Central memory CD4-positive, alpha-beta T cell (primary cell): ENCODE data around the gene RAI14.

Source experiments
- DNase-seq: peaks from one replicate; pipeline ENCODE4 v3.0.0; 2022
- total RNA-seq, 3 experiments: gene quantifications; one replicate each; lab custom pipeline; 2026; lab: John Stamatoyannopoulos, UW

The RAI14 gene
- 1.3 to 6.0 (median 2.7) reads per million in 3 experiments for total RNA-seq

DNA sequence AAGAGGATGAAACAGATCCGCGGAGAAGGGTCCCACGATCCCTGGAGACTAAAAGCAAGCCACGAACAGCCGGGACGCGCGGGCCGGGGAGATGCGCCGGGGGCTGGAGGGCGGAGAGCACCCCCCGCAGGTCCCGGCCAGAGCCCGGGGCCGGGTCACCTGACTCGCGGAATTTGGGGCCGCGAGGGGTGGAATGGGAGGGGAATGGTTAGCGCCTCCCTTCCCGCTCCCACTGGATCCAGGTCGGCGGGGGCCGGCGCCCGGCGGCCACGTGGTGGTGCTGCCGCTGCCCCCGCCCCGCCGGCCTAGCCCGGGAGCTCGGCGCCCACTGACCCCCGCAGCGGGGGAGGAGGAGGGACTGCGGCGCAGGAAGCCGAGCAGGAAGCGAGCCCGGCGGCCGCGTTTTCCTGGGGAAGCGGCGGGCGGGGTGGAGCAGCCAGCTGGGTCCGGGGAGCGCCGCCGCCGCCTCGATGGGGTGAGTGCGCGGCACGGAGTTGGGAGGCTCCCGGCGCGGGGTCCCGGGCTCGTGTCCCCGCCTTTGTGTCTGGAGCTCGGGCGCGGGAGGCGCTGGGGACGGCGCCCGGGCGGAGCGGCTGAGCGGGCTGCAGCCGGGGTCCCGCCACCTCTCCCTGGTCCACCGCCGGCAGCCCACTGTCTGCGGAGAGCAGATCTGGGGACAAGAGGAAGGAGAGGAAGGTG lies at the start of gene RAI14:
RAI14 (plus strand) TSS at position 328 of the 699 bp plus-strand sequence. CDS start 30,592 bp downstream, outside the sequence.
- peak; percentile 13 for DNase-seq

DNA sequence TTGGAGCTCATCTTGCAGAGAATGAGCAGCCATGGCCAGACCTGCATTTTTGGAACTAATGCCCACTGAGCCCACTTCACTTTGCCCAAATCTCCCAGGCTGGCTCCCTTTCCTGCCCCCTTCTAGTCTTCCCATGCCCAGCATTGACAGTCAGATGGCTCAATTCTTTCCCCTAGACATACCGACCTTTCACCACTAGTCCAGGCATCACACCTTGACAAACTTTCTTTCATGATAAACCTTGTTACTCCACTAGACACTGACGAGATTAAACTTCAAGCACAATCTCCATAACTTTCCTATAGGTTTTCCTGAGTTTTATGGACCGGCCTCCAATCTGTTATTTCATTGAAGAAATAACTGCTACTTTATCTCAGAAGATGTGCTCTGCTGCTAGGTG lies 47.8 kb upstream of the RAI14 start:
- DNase-seq = no peak

DNA sequence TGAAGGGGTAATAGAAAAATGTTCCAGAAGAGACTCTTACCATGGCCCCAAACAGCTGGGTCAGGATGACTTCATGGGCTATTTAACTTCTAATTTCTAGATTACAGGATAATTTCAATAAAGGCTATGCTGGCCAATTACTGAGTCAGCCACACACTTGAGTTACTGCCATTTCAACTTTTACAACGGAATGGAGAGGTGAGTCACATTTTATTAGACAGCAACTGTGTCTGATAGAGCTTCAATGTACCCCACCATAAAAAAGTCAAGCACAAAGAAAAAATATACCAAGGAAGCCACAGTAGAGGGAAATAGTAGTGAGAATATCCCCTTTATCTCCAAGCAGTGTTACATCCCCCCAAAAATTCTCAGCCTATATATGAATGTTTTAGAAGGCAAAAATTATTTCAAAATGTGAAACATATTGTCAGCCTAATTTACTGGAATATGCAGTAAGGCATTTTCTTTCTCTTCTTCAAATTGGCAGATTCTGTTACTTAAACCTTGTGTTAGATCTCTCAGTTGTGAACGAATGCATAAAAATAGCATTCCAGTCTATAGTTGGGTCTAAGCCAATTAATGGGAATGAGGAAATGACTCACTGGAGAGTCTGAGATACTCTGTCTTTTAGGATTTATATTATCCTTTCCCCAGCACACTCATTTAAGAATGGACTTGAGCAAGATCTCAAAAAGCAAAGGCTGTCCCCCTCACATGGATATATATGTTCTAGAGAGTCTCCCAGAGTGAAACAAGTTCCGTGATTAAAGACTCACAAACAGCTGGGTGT lies 47.1 kb upstream of the RAI14 start:
- DNase-seq = no peak

DNA sequence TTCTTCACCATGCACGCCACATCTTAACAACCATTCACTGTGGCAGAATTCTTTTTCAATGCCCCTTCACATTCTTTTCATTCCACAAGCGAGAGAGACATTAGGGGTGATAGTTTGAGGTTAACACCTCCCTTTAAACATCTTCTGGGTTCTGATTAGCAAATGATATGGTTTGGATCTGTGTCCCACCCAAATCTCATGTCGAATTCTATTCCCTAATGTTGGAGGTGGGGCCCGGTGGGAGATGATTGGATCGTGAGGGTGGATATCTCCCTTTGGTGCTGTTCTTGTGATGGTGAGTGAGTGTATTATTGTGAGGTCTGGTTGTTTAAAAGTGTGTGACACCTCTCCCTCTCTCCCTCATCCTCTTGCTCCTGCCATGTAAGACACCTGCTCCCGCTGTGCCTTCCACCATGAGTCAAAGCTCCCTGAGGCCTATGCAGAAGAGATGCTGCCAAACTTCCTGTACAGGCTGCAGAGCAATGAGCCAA lies 46.1 kb upstream of the RAI14 start:
- no peak for DNase-seq

DNA sequence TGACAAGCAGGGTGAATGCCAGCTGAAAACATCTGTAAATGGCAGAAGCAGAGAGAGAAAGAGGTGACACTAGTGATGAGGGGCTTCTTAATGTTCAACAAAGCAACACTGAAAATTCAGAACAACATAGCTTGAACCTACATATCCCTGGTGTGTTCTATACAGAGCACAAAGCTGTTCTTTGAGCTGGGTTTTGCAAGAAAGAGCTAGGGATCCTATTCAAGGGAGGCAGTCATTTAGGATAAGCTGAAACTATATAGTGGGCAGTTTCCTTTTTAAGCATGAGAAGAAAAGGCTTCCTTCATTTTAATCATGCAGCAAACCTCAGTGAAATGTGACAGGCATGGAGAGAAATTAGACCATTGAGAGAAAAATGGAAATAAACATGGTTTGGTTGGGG lies 45.6 kb upstream of the RAI14 start:
- DNase-seq = no peak

DNA sequence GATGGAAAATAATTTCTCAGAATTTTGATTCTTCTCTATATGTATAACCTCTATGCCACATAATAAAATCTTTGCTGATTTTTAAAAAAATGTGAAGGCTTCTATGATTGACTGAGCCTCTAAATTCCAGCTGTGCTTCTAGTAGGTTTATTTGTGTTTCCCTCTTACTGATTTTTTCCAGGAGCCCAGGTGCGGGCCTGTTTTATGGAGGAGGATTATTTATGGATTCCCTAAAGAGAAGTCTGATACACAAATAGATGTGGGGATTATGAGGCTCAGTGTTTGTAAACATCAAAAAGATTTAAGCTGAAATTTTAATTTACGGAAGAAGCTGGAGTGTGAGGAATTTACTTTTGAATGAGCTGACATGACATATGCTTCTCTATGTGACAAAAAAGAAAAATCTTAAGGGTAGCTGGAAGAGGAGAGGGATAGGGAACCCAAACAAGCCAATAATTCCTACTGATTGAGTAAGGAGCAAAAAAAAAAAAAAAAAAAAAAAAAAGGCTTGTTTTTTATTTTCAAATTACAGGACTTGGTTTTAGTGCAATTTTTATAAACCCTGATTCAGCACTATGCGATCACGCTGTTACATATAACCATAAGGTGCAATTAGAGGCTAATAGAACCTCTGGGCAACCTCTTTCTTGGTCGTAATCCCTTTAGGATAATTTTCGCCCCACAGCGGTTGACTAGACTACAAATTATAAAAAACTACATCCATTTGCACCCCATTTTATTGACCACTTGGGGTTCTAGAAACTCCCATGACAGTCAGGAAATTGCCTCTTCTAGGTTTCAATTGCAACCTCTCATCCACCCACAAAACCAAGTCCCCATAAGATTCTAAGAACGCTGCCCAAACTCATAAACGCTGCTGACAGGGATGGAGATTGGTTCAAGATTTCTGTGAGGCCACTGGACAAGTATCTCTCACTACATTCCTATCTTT lies 44.4 kb upstream of the RAI14 start:
- no peak for DNase-seq

- no peak for DNase-seq
Measured at GRCh38 chr5:34616651-34617050, 39.5 kb upstream of the RAI14 start.

- DNase-seq = no peak
Measured at GRCh38 chr5:34618371-34619065, 37.6 kb upstream of the RAI14 start.

DNA sequence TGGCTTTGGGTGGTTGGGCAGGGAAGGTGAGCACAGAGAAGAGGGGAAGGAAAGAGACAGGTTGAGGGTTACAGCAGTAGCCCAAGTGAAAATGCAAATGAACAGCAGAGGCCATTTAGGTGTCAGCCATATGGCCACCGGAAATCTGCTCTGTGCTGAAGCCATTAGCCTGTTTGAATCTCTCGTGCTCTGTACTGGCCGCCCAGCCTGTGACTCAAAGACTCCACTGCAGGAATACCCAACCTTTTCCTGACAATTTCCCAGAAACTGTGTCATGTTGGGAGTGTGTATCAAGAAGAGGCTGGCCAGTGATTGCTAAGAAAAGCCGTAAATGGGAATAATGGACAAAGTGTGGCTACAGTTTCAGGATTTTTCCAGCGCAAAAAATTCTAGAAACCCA lies 35.9 kb upstream of the RAI14 start:
- no peak for DNase-seq

DNA sequence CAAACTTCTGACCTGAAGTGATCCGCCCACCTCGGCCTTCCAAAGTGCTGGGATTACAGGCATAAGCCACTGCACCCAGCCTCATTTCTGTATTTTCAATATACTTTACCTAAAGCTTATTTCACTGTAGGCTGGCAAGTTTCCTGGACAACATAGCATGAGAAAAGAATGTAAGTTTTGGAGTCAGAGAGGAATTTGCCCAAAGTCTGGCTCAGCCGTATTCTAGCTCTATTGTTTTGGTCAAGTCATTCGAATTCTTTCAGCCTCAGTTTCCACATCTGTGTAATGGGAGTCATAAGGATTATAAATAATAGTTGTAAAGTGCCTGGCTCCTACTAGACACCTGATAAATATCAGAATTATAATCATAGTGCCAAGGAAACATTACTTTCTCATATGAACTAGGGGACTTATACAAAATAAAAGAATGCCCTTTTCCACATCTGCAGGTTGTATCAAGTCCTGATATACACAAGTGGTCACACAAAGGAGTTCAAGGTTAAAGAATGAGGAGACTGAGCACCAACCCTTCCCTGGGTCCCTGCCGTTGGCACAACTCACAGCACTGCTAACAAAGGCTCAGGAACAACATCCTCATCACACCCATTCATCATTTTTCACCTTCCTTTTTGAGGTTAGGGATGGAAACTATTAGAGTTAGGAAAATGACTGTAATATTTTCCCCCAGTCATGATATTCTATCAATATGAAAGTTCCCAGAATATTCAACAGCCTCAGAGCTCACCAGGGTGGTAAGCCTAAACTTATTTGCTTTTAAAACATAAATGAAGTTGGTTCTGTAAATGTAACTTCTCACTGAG lies 34.6 kb upstream of the RAI14 start:
- DNase-seq = no peak

- DNase-seq = no peak
Measured at GRCh38 chr5:34622098-34622400, 34.1 kb upstream of the RAI14 start.

DNA sequence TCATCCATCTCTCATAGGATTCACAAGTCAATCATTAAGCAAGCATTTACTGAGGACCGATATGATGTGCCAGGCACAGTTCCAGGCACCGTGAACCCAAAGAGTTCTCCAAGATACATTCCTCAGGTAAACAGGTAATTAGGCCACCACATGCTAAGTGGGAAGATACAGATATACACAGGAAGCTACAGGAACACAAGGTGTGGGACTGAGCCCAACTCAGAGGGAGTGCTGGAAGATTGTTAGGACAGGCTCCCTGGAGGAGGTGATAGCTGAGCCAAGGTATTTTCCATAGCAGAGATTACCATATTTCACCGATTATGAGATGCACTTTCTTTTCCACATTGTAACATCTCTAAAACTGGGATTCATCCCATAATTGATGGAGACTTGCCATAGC lies 31.4 kb upstream of the RAI14 start:
- no peak for DNase-seq

GRCh38 chr5:34625246-34625645 lies 30.9 kb upstream of the RAI14 start:
- DNase-seq = no peak

DNA sequence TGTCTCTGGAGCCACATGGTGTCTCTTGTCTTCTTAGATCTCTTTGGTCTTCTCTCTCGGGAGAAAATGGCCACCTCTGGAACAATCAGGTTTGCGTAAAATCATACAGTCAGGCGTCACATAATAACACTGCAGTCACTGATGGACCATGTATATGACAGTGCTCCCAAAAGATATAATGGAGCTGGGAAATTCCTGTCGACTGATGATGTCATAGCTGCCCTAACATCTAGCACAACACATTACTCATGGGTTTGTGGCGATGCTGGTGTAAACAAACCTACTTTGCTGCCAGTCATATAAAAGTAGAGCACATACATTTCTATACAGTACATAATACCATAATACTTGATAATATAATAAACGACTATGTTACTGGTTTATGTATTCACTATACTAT lies 30.1 kb upstream of the RAI14 start:
- DNase-seq = no peak

GRCh38 chr5:34626751-34627150 lies 29.4 kb upstream of the RAI14 start:
- DNase-seq = no peak

DNA sequence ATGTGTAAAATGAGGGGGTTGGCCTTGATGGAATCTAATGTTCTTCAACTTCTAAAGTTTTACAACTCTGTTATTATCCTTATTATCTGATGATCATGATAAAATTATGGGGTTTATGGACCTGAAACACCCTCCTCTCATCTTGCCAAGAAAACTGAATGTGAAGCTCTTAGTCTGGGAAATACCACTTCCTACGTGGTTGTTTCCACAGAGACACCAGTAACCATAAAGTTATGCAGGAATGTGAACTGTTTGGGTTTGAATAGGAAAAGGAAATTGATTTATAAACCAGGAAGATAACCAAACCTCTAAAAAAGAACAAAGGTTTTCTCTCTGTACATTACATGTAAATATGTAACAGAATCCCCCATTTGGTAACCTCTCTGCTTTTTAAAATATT lies 28.3 kb upstream of the RAI14 start:
- DNase-seq = no peak

- DNase-seq = no peak
Measured at GRCh38 chr5:34628373-34628772, 27.8 kb upstream of the RAI14 start.

DNA sequence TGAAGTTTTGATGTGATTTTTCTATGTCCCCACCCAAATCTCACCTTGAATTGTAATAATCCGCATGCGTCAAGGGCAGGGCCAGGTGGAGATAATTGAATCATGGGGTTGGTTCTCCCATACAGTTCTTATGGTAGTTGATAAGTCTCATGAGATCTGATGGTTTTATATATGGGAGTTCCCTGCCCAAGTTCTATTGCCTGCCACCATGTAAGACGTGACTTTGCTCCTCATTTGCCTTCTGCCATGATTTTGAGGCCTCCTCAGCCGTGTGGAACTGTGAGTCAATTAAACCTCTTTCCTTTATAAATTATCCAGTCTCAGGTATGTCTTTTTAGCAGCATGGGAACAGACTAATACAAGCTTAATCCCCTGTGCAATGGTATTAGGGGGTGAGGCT lies 25.5 kb upstream of the RAI14 start:
- DNase-seq = no peak

GRCh38 chr5:34632807-34633422 lies 23.2 kb upstream of the RAI14 start:
- no peak for DNase-seq

DNA sequence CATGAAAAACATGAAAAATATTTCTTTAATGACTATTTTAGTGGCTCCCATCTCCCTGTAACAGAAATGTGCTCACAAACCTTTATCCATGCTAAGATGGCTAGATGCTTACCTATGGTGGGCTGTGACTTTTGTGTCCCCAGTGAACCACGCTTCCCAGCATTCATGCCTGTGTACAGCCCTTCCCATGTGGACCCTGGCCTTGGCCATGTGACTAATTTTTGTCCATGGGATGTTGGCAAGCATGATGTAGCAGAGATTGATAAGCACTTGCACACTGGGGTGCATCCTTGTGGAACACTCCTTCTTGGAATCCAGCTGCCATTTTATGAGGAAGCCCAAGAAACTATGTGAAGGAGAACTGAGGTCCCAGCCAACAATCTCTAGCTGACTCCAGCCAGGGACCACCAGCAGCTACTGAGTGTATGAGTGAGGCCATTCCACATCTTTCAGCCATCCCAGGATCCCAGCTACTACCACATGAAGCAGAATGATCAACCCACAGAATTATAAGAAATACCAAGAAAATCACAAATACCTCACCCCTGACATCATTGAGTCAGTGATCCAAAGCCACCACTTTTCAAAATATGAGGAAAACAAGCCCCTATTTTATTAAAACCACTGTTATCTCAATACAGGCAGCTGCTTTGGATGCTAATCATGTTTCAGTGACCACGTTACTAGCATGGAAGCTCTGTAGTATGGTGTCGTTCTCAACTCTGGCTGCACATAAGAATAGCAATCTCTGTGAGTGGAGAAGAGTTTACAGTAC lies 16.1 kb upstream of the RAI14 start:
- DNase-seq = no peak
